ENCODE data around the gene SPRR4.
"Not testable (repeated sequence)": the region's sequence is repeated elsewhere in the genome, so short reads cannot be mapped to it uniquely, and the experiment has no call there.

SPRR4 gene

DNA sequence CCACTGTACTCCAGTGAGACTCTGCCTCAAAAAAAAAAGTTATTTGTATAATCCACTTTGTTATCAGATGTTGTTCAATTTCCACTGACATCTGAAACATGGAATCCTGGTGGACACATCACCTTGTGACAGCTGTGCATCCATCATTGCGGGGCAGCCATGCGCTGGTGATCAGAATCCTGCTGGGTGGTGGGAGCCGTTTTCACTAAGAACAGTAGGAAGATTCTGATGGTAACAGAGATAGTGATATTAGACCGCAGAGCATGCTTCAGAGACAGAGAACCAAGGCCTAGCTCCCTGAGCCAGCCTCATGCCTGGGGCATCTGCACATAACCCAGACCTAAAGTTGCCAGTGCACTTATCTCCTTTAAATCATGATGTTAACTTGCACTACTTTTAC lies 28.0 kb downstream of the SPRR4 start:
- Histone ChIP-seq H3F3A (ENCODE audit: insufficient read depth) (no peaks in the 10 kb centered on the region), H3K9ac (ENCODE audit: low read length) (no peak overlapping the region), H2AFZ (ENCODE audit: low read depth, low read length, severe bottlenecking) (no peak overlapping the region), H3K27ac (ENCODE audit: low read depth, low read length) (no peak overlapping the region), H3K4me3 (ENCODE audit: insufficient read depth, low read length, poor library complexity, severe bottlenecking) (no peak overlapping the region), H3K27me3 (ENCODE audit: low read length) (no peaks in the 10 kb centered on the region), H3K9me2 (replicated peaks; ENCODE audit: insufficient read depth, low read length) (no peaks in the 10 kb centered on the region), H3K4me2 (ENCODE audit: low read depth, low read length, poor library complexity, severe bottlenecking) (no peak overlapping the region), H3K36me3 (ENCODE audit: low read length) (no peaks in the 10 kb centered on the region), H3K79me2 (ENCODE audit: insufficient read depth, low read length) (no peaks in the 10 kb centered on the region), H3K9me3 (ENCODE audit: insufficient read depth, low read length) (no peaks in the 10 kb centered on the region), H4K20me1 (ENCODE audit: low read depth, low read length) (no peaks in the 10 kb centered on the region)
- TF ChIP-seq CTCF (IDR thresholded peaks at IDR 0.05; ENCODE audit: insufficient read depth, low read length, poor library complexity, severe bottlenecking) = no peak
- TF ChIP-seq EZH2phosphoT487 (conservative IDR thresholded peaks at IDR 0.05; ENCODE audit: low read length) = no peak

GRCh38 chr1:152999818-153000217 lies 29.4 kb downstream of the SPRR4 start:
- no peak overlapping the region for H3K27ac ChIP-seq (ENCODE audit: low read depth, low read length)
- H3K4me2 ChIP-seq (ENCODE audit: low read depth, low read length, poor library complexity, severe bottlenecking) = no peak overlapping the region
- no peaks in the 10 kb centered on the region for H3K27me3 ChIP-seq (ENCODE audit: low read length)
- no peaks in the 10 kb centered on the region for H3F3A ChIP-seq (ENCODE audit: insufficient read depth)
- H3K9me3 ChIP-seq (ENCODE audit: insufficient read depth, low read length) = no peaks in the 10 kb centered on the region
- H3K79me2 ChIP-seq (ENCODE audit: insufficient read depth, low read length) = no peaks in the 10 kb centered on the region
- H2AFZ ChIP-seq (ENCODE audit: low read depth, low read length, severe bottlenecking) = no peak overlapping the region
- H3K9ac ChIP-seq (ENCODE audit: low read length) = no peak overlapping the region
- H3K36me3 ChIP-seq (ENCODE audit: low read length) = no peaks in the 10 kb centered on the region
- no peaks in the 10 kb centered on the region for H3K9me2 ChIP-seq (replicated peaks; ENCODE audit: insufficient read depth, low read length)
- no peaks in the 10 kb centered on the region for H4K20me1 ChIP-seq (ENCODE audit: low read depth, low read length)
- no peak overlapping the region for H3K4me3 ChIP-seq (ENCODE audit: insufficient read depth, low read length, poor library complexity, severe bottlenecking)
- TF ChIP-seq EZH2phosphoT487 (conservative IDR thresholded peaks at IDR 0.05; ENCODE audit: low read length) (no peak), CTCF (IDR thresholded peaks at IDR 0.05; ENCODE audit: insufficient read depth, low read length, poor library complexity, severe bottlenecking) (no peak)

GRCh38 chr1:153000294-153000693 lies 29.8 kb downstream of the SPRR4 start:
- no peak overlapping the region for H3K4me2 ChIP-seq (ENCODE audit: low read depth, low read length, poor library complexity, severe bottlenecking)
- no peaks in the 10 kb centered on the region for H3K9me3 ChIP-seq (ENCODE audit: insufficient read depth, low read length)
- no peaks in the 10 kb centered on the region for H3K27me3 ChIP-seq (ENCODE audit: low read length)
- no peaks in the 10 kb centered on the region for H4K20me1 ChIP-seq (ENCODE audit: low read depth, low read length)
- H3K9ac ChIP-seq (ENCODE audit: low read length) = no peak overlapping the region
- no peak for TF ChIP-seq CTCF (IDR thresholded peaks at IDR 0.05; ENCODE audit: insufficient read depth, low read length, poor library complexity, severe bottlenecking)
- TF ChIP-seq EZH2phosphoT487 (conservative IDR thresholded peaks at IDR 0.05; ENCODE audit: low read length) = no peak
- no peaks in the 10 kb centered on the region for H3K36me3 ChIP-seq (ENCODE audit: low read length)
- H3K9me2 ChIP-seq (replicated peaks; ENCODE audit: insufficient read depth, low read length) = no peaks in the 10 kb centered on the region
- no peak overlapping the region for H2AFZ ChIP-seq (ENCODE audit: low read depth, low read length, severe bottlenecking)
- H3K79me2 ChIP-seq (ENCODE audit: insufficient read depth, low read length) = no peaks in the 10 kb centered on the region
- no peak overlapping the region for H3K4me3 ChIP-seq (ENCODE audit: insufficient read depth, low read length, poor library complexity, severe bottlenecking)
- H3F3A ChIP-seq (ENCODE audit: insufficient read depth) = no peaks in the 10 kb centered on the region
- no peak overlapping the region for H3K27ac ChIP-seq (ENCODE audit: low read depth, low read length)

DNA sequence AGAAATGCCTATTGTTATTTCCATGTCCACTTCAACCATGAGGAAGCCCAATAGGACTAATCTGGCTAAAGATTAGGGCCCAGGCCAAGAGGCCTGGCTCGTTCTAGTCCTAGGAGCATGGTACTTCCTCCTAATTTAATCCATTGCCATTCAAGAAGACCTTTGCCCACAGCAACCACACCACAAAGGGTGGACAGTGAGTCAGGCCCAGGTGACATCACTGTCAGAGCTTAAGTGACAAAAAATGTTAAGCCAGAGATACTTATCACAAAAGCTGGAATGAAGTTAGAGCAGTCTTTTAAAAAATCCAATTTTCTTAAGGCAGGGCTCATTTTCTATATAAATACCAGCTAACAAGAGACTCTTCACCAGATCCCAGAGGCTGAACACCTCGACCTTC lies 30.9 kb downstream of the SPRR4 start, which contains the start of gene SPRR3:
SPRR3 (plus strand) TSS at position 368 of the 400 bp plus-strand sequence. CDS start 1,272 bp downstream, outside the sequence.
- H3F3A ChIP-seq (ENCODE audit: insufficient read depth) = no peaks in the 10 kb centered on the region
- H3K9ac ChIP-seq (ENCODE audit: low read length) = no peak within 1 kb of the TSS
- TF ChIP-seq CTCF (IDR thresholded peaks at IDR 0.05; ENCODE audit: insufficient read depth, low read length, poor library complexity, severe bottlenecking) (no peak), EZH2phosphoT487 (conservative IDR thresholded peaks at IDR 0.05; ENCODE audit: low read length) (no peak)
- H3K4me3 ChIP-seq (ENCODE audit: insufficient read depth, low read length, poor library complexity, severe bottlenecking) = no peak within 1 kb of the TSS
- H3K4me2 ChIP-seq (ENCODE audit: low read depth, low read length, poor library complexity, severe bottlenecking) = no peak within 1 kb of the TSS
- no peak within 1 kb of the TSS for H3K27ac ChIP-seq (ENCODE audit: low read depth, low read length)
- H3K36me3 ChIP-seq (ENCODE audit: low read length) = no peaks in the 10 kb centered on the region
- no peaks in the 10 kb centered on the region for H3K9me3 ChIP-seq (ENCODE audit: insufficient read depth, low read length)
- no peaks in the 10 kb centered on the region for H3K27me3 ChIP-seq (ENCODE audit: low read length)
- H4K20me1 ChIP-seq (ENCODE audit: low read depth, low read length) = no peaks in the 10 kb centered on the region
- H3K9me2 ChIP-seq (replicated peaks; ENCODE audit: insufficient read depth, low read length) = no peaks in the 10 kb centered on the region
- no peaks in the 10 kb centered on the region for H3K79me2 ChIP-seq (ENCODE audit: insufficient read depth, low read length)
- no peak within 1 kb of the TSS for H2AFZ ChIP-seq (ENCODE audit: low read depth, low read length, severe bottlenecking)

DNA sequence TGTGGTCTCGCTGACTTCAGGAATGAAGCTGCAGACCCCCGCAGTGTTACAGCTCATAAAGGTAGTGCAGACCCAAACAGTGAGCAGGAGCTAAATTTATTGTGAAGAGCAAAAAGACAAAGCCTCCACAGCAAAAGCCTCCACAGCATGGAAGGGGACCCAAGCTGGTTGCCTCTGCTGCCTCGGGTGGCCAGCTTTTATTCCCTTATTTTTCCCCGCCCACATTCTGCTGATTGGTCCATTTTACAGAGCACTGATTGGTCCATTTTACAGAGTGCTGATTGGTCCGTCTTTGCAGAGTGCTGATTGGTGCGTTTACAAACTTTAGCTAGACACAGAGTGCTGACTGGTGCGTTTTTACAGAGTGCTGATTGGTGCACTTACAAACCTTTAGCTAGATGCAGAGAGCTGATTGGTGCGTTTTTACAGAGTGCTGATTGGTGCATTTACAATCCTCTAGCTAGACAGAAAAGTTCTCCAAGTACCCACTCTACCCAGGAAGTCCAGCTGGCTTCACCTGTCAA lies 40.8 kb downstream of the SPRR4 start:
- H3F3A ChIP-seq (ENCODE audit: insufficient read depth); H3K4me3 ChIP-seq (ENCODE audit: insufficient read depth, low read length, poor library complexity, severe bottlenecking); H3K36me3 ChIP-seq (ENCODE audit: low read length); H4K20me1 ChIP-seq (ENCODE audit: low read depth, low read length); H3K4me2 ChIP-seq (ENCODE audit: low read depth, low read length, poor library complexity, severe bottlenecking); H3K27ac ChIP-seq (ENCODE audit: low read depth, low read length); H3K9me2 ChIP-seq (replicated peaks; ENCODE audit: insufficient read depth, low read length); H3K79me2 ChIP-seq (ENCODE audit: insufficient read depth, low read length); H3K9me3 ChIP-seq (ENCODE audit: insufficient read depth, low read length); H3K9ac ChIP-seq (ENCODE audit: low read length); H3K27me3 ChIP-seq (ENCODE audit: low read length); H2AFZ ChIP-seq (ENCODE audit: low read depth, low read length, severe bottlenecking): not testable (repeated sequence)
